Measurements from ENCODE around the gene FBLIM1.

Gene FBLIM1

DNA sequence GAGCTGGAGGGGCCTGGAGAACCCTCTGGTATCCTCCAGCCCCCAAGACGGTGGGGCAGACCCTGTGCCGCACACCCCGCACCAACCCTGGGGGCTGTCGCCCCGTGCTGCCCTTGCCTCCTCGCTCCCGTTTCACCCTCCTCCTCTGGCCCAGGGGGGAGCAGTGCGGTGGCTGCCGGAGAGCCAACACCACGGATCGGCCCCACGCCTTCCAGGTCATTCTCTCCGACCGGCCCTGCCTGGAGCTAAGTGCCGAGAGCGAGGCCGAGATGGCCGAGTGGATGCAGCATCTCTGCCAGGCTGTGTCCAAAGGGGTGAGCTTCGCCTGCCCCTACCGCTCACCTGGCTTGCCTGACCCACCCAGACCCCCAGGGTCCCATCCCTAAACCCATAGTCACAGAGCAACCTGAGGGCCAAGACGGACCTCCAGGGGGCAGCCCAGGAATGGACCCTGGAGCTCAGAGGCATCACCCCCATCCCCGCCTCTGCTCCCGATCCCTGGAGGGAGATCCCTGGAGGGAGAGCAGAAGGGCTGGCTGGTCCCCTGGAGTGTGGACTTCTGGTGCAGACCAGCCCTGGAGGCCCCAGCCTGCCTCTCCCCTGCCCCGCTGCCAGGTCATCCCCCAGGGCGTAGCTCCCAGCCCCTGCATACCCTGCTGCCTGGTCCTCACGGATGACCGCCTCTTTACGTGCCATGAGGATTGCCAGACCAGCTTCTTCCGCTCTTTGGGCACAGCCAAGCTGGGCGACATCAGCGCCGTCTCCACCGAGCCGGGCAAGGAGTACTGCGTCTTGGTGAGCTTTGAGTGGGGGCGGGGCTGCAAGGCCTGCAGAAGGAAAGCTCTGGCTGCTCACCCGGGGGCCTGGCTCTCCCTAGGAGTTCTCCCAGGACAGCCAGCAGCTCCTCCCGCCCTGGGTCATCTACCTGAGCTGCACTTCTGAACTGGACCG lies 26.6 kb upstream of the FBLIM1 start:
- no peak overlapping the region for H3K27ac ChIP-seq (ENCODE audit: insufficient read depth in 1 of 2, low read depth in 1 of 2, low read length in 2 of 2, poor library complexity in 1 of 2, severe bottlenecking in 2 of 2)
- H3K4me1 ChIP-seq (ENCODE audit: control extremely low read depth in 1 of 4, control insufficient read depth in 4 of 4, insufficient read depth in 4 of 4, low read length in 3 of 4), result peaks cover 0 to 3% (median 0%) of the 10 kb centered on the region in 4 experiments
- ChIA-PET CTCF (interaction anchor here (0.7 to 1.5 kb wide), 3 partner anchors 9 to 12 kb away, joined by 3 to 4 read pairs (median 3); no protein-coding TSS in a partner anchor), POLR2A (interaction anchor here (0.6 to 1.0 kb wide), 2 partner anchors 19 to 96 kb away, joined by 3 read pairs; no protein-coding TSS in a partner anchor)
- H3K27me3 ChIP-seq (replicated peaks in 2 of 5; ENCODE audit: control insufficient read depth in 4 of 5, insufficient read depth in 5 of 5, low read length in 4 of 5), result no peaks in the 10 kb centered on the region
- peaks cover 4 to 79% (median 51%) of the 10 kb centered on the region in 4 experiments for H3K36me3 ChIP-seq (ENCODE audit: control insufficient read depth in 4 of 4, insufficient read depth in 4 of 4, low read length in 3 of 4)
- WGBS (ENCODE audit: insufficient coverage), result 96% methylated on average over 36 of the region's 39 CpGs
- DNase-seq, result no peak
- H3K4me3 ChIP-seq (ENCODE audit: control insufficient read depth in 1 of 7, extremely low read depth in 1 of 7, insufficient read depth in 4 of 7, low read depth in 2 of 7, low read length in 6 of 7), result no peak overlapping the region
- H3K9me3 ChIP-seq (ENCODE audit: control extremely low read depth in 1 of 5, control insufficient read depth in 4 of 5, insufficient read depth in 2 of 5, low read depth in 1 of 5, low read length in 4 of 5), result no peaks in the 10 kb centered on the region

DNA sequence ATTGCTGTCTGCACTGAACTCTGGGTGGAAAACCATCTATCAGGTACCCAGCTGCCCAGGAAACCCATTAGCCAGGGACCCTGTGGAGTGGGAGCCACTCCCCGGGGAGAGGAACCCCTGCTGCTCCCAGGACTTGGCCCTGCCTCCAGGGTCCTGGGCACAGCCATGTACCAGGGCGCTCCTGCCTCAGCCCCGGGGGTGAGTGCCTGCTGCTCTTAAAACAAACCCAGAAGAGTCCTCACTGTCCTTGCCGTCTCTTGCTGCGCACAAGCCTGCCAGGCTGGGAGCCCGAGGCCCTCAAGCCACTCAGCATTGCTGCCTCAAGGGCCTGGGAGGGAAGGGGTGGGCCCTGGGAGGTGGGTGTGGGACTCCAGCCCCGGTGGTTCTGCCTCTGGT lies 25.9 kb upstream of the FBLIM1 start:
- ChIA-PET POLR2A (interaction anchor here (0.6 to 1.0 kb wide), 2 partner anchors 23 to 96 kb away, joined by 3 read pairs; no protein-coding TSS in a partner anchor), CTCF (no interaction called here)
- Histone ChIP-seq H3K4me1 (ENCODE audit: control extremely low read depth in 1 of 4, control insufficient read depth in 4 of 4, insufficient read depth in 4 of 4, low read length in 3 of 4) (peaks cover 0 to 3% (median 0%) of the 10 kb centered on the region in 4 experiments), H3K4me3 (ENCODE audit: control insufficient read depth in 1 of 7, extremely low read depth in 1 of 7, insufficient read depth in 4 of 7, low read depth in 2 of 7, low read length in 6 of 7) (no peak overlapping the region), H3K27me3 (replicated peaks in 2 of 5; ENCODE audit: control insufficient read depth in 4 of 5, insufficient read depth in 5 of 5, low read length in 4 of 5) (no peaks in the 10 kb centered on the region), H3K27ac (ENCODE audit: insufficient read depth in 1 of 2, low read depth in 1 of 2, low read length in 2 of 2, poor library complexity in 1 of 2, severe bottlenecking in 2 of 2) (no peak overlapping the region), H3K9me3 (ENCODE audit: control extremely low read depth in 1 of 5, control insufficient read depth in 4 of 5, insufficient read depth in 2 of 5, low read depth in 1 of 5, low read length in 4 of 5) (no peaks in the 10 kb centered on the region), H3K36me3 (ENCODE audit: control insufficient read depth in 4 of 4, insufficient read depth in 4 of 4, low read length in 3 of 4) (peaks cover 4 to 72% (median 47%) of the 10 kb centered on the region in 4 experiments)
- 95% methylated on average over 6 of the region's 7 CpGs for WGBS (ENCODE audit: insufficient coverage)
- no peak for DNase-seq

DNA sequence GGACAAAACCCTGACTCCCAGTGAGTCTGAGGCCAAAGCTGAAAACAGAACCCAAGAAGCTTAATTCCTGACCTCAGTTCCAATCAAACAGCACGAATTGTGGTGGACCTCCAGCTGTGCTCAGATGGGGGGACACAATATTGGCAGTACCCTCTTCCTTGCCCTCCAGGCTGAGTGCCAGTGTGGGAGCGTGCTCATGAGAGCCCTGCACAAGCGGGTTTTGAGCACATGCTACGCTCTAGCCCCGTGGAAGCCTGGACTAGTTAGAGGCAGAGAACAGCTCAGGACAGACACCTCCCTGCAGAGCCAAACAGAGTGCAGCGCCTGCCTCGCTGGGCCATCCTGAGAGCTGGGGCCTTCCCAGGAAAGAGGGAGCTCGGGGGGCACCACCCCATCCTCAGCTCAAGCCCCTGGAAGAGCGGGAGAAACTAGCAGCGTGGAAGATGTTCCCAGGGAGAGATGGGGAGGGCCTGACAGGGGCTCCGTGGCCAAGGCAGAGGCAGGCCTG lies 25.3 kb upstream of the FBLIM1 start:
- Histone ChIP-seq H3K36me3 (ENCODE audit: control insufficient read depth in 4 of 4, insufficient read depth in 4 of 4, low read length in 3 of 4) (peaks cover 2 to 66% (median 41%) of the 10 kb centered on the region in 4 experiments), H3K9me3 (ENCODE audit: control extremely low read depth in 1 of 5, control insufficient read depth in 4 of 5, insufficient read depth in 2 of 5, low read depth in 1 of 5, low read length in 4 of 5) (no peaks in the 10 kb centered on the region), H3K27ac (ENCODE audit: insufficient read depth in 1 of 2, low read depth in 1 of 2, low read length in 2 of 2, poor library complexity in 1 of 2, severe bottlenecking in 2 of 2) (no peak overlapping the region), H3K4me1 (ENCODE audit: control extremely low read depth in 1 of 4, control insufficient read depth in 4 of 4, insufficient read depth in 4 of 4, low read length in 3 of 4) (peaks cover 0 to 3% (median 0%) of the 10 kb centered on the region in 4 experiments), H3K27me3 (replicated peaks in 2 of 5; ENCODE audit: control insufficient read depth in 4 of 5, insufficient read depth in 5 of 5, low read length in 4 of 5) (no peaks in the 10 kb centered on the region), H3K4me3 (ENCODE audit: control insufficient read depth in 1 of 7, extremely low read depth in 1 of 7, insufficient read depth in 4 of 7, low read depth in 2 of 7, low read length in 6 of 7) (no peak overlapping the region)
- CTCF ChIA-PET, result no interaction called here
- POLR2A ChIA-PET, result interaction anchor here (0.6 kb wide), 1 partner anchor 23 kb away, joined by 3 read pairs; no protein-coding TSS in a partner anchor
- no peak for DNase-seq
- 92% methylated on average over 10 of the region's 11 CpGs for WGBS (ENCODE audit: insufficient coverage)

DNA sequence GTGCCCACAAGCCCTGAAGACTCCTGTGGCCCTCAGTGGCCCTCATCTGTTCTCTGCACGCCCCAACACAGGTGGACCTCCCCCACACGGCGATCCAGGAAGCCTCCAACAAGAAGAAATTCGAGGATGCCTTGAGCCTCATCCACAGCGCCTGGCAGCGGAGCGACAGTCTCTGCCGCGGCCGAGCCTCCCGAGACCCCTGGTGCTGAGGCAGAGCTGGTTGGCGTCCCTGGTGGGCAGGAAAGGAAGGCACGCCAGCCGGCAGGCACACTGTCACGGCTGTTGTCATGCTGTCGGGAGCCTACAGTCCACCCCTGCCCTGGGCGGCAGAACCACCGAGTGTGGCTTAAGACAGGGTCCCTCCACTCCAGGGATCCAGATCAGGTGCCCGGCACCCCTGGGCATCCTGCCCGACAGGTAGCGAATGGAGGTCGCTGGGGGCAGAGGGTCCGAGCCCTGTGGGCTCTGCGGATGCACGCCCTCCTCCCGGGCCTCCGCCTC lies 24.8 kb upstream of the FBLIM1 start:
- ChIA-PET CTCF (no interaction called here), POLR2A (no interaction called here)
- no peak for DNase-seq
- Histone ChIP-seq H3K36me3 (ENCODE audit: control insufficient read depth in 4 of 4, insufficient read depth in 4 of 4, low read length in 3 of 4) (peaks cover 2 to 61% (median 38%) of the 10 kb centered on the region in 4 experiments), H3K4me3 (ENCODE audit: control insufficient read depth in 1 of 7, extremely low read depth in 1 of 7, insufficient read depth in 4 of 7, low read depth in 2 of 7, low read length in 6 of 7) (no peak overlapping the region), H3K9me3 (ENCODE audit: control extremely low read depth in 1 of 5, control insufficient read depth in 4 of 5, insufficient read depth in 2 of 5, low read depth in 1 of 5, low read length in 4 of 5) (no peaks in the 10 kb centered on the region), H3K27me3 (replicated peaks in 2 of 5; ENCODE audit: control insufficient read depth in 4 of 5, insufficient read depth in 5 of 5, low read length in 4 of 5) (no peaks in the 10 kb centered on the region), H3K27ac (ENCODE audit: insufficient read depth in 1 of 2, low read depth in 1 of 2, low read length in 2 of 2, poor library complexity in 1 of 2, severe bottlenecking in 2 of 2) (no peak overlapping the region), H3K4me1 (ENCODE audit: control extremely low read depth in 1 of 4, control insufficient read depth in 4 of 4, insufficient read depth in 4 of 4, low read length in 3 of 4) (peaks cover 0 to 3% (median 0%) of the 10 kb centered on the region in 4 experiments)
- WGBS (ENCODE audit: insufficient coverage), result 96% methylated on average over 26 of the region's 27 CpGs

DNA sequence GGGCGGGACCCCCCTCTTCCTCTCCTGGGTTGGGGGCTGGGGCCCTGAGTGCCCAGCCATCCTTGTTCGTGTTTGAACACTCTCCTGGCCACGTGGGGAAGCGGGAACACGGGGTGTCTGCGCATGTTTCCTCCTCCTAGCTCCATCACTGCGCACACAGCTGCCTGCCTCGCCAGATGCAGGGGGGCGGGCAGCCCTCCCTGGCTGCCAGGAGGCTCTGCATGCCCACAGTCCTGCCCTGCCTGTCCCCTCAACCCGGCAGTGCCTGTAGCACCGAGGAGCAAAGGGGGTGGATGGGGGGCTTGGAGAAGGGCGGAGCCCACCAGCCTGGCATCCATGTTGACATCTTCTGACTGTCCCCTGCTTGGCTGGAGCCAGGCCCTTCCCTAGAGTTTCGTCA lies 24.3 kb upstream of the FBLIM1 start:
- 94% methylated on average over 7 of the region's 13 CpGs for WGBS (ENCODE audit: insufficient coverage)
- no peaks in the 10 kb centered on the region for H3K9me3 ChIP-seq (ENCODE audit: control extremely low read depth in 1 of 5, control insufficient read depth in 4 of 5, insufficient read depth in 2 of 5, low read depth in 1 of 5, low read length in 4 of 5)
- DNase-seq, result no peak
- CTCF ChIA-PET, result no interaction called here
- no peak overlapping the region for H3K4me3 ChIP-seq (ENCODE audit: control insufficient read depth in 1 of 7, extremely low read depth in 1 of 7, insufficient read depth in 4 of 7, low read depth in 2 of 7, low read length in 6 of 7)
- H3K27ac ChIP-seq (ENCODE audit: insufficient read depth in 1 of 2, low read depth in 1 of 2, low read length in 2 of 2, poor library complexity in 1 of 2, severe bottlenecking in 2 of 2), result no peak overlapping the region
- peaks cover 0 to 3% (median 0%) of the 10 kb centered on the region in 4 experiments for H3K4me1 ChIP-seq (ENCODE audit: control extremely low read depth in 1 of 4, control insufficient read depth in 4 of 4, insufficient read depth in 4 of 4, low read length in 3 of 4)
- H3K27me3 ChIP-seq (replicated peaks in 2 of 5; ENCODE audit: control insufficient read depth in 4 of 5, insufficient read depth in 5 of 5, low read length in 4 of 5), result no peaks in the 10 kb centered on the region
- POLR2A ChIA-PET, result no interaction called here
- H3K36me3 ChIP-seq (ENCODE audit: control insufficient read depth in 4 of 4, insufficient read depth in 4 of 4, low read length in 3 of 4), result peaks cover 2 to 56% (median 35%) of the 10 kb centered on the region in 4 experiments

DNA sequence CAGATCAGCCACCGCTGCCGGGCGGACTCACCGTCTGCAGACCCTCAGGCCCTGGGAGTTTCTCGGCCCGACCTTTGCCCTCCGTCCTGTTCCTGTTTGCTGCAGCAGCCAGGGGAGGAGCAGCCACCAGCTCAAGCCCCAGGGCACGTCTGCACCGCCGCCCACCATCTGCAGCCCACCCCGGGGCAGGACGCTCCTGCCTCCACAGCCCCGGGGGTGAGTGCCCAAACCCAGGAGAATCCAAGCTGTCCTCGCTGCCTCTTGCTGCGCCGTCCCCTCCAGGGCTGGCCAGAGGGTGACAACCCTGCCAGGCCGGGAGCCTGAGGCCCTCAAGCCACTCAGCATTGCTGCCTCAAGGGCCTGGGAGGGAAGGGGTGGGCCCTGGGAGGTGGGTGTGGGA lies 23.7 kb upstream of the FBLIM1 start:
- H3K4me1 ChIP-seq (ENCODE audit: control extremely low read depth in 1 of 4, control insufficient read depth in 4 of 4, insufficient read depth in 4 of 4, low read length in 3 of 4), result peaks cover 0 to 3% (median 0%) of the 10 kb centered on the region in 4 experiments
- H3K27me3 ChIP-seq (replicated peaks in 2 of 5; ENCODE audit: control insufficient read depth in 4 of 5, insufficient read depth in 5 of 5, low read length in 4 of 5), result no peaks in the 10 kb centered on the region
- ChIA-PET POLR2A (no interaction called here), CTCF (no interaction called here)
- no peak overlapping the region for H3K4me3 ChIP-seq (ENCODE audit: control insufficient read depth in 1 of 7, extremely low read depth in 1 of 7, insufficient read depth in 4 of 7, low read depth in 2 of 7, low read length in 6 of 7)
- WGBS (ENCODE audit: insufficient coverage), result over 99% methylated on average over 16 of the region's 17 CpGs
- DNase-seq, result no peak
- H3K27ac ChIP-seq (ENCODE audit: insufficient read depth in 1 of 2, low read depth in 1 of 2, low read length in 2 of 2, poor library complexity in 1 of 2, severe bottlenecking in 2 of 2), result no peak overlapping the region
- H3K9me3 ChIP-seq (ENCODE audit: control extremely low read depth in 1 of 5, control insufficient read depth in 4 of 5, insufficient read depth in 2 of 5, low read depth in 1 of 5, low read length in 4 of 5), result no peaks in the 10 kb centered on the region
- peaks cover 2 to 50% (median 32%) of the 10 kb centered on the region in 4 experiments for H3K36me3 ChIP-seq (ENCODE audit: control insufficient read depth in 4 of 4, insufficient read depth in 4 of 4, low read length in 3 of 4)
